ENCODE measurements around the gene MUS81.

Gene MUS81

GRCh38 chr11:65865550-65866172 is 5.4 kb downstream of the MUS81 start:
- FAIRE-seq (no peak), DNase-seq (ENCODE audit: insufficient read length, low spot score) (no peak)
- no peak for TF ChIP-seq SPI1 (IDR thresholded peaks at IDR 0.05; ENCODE audit: low read depth, low read length)
- no peak for TF ChIP-seq PAX5 (IDR thresholded peaks at IDR 0.05; ENCODE audit: insufficient read depth, low read length, severe bottlenecking)
- no peak for TF ChIP-seq TAF1 (IDR thresholded peaks at IDR 0.05; ENCODE audit: low read depth, low read length)
- TF ChIP-seq POLR2AphosphoS5 (IDR thresholded peaks at IDR 0.05; ENCODE audit: low read depth, low read length): no peak

- FAIRE-seq: no peak
Observed at GRCh38 chr11:65866509-65867283, 6.5 kb downstream of the MUS81 start.

GRCh38 chr11:65867284-65868071 is 7.2 kb downstream of the MUS81 start:
- FAIRE-seq (no peak), DNase-seq (ENCODE audit: insufficient read length, low spot score) (no peak)
- TF ChIP-seq SPI1 (IDR thresholded peaks at IDR 0.05; ENCODE audit: low read depth, low read length): no peak
- no peak for TF ChIP-seq TAF1 (IDR thresholded peaks at IDR 0.05; ENCODE audit: low read depth, low read length)
- TF ChIP-seq POLR2A (IDR thresholded peaks at IDR 0.05; ENCODE audit: low read depth, low read length): no peak
- TF ChIP-seq POU2F2 (IDR thresholded peaks at IDR 0.05; ENCODE audit: low read depth, low read length): no peak
- no peak for TF ChIP-seq POLR2AphosphoS5 (IDR thresholded peaks at IDR 0.05; ENCODE audit: low read depth, low read length)
- TF ChIP-seq PAX5 (IDR thresholded peaks at IDR 0.05; ENCODE audit: insufficient read depth, low read length, severe bottlenecking): no peak

More at GRCh38 chr11:65866509-65867283, 6.5 kb downstream of the MUS81 start:
- TF ChIP-seq POLR2AphosphoS5 (IDR thresholded peaks at IDR 0.05; ENCODE audit: low read depth, low read length) (no peak), SPI1 (IDR thresholded peaks at IDR 0.05; ENCODE audit: low read depth, low read length) (no peak), PAX5 (IDR thresholded peaks at IDR 0.05; ENCODE audit: insufficient read depth, low read length, severe bottlenecking) (no peak), POU2F2 (IDR thresholded peaks at IDR 0.05; ENCODE audit: low read depth, low read length) (no peak), TAF1 (IDR thresholded peaks at IDR 0.05; ENCODE audit: low read depth, low read length) (no peak), POLR2A (IDR thresholded peaks at IDR 0.05; ENCODE audit: low read depth, low read length) (no peak)
- no peak for DNase-seq (ENCODE audit: insufficient read length, low spot score)

- DNase-seq (ENCODE audit: insufficient read length, low spot score): no peak
- no peak for FAIRE-seq
- no peak for TF ChIP-seq POLR2AphosphoS5 (IDR thresholded peaks at IDR 0.05; ENCODE audit: low read depth, low read length)
- no peak for TF ChIP-seq TAF1 (IDR thresholded peaks at IDR 0.05; ENCODE audit: low read depth, low read length)
- no peak for TF ChIP-seq PAX5 (IDR thresholded peaks at IDR 0.05; ENCODE audit: insufficient read depth, low read length, severe bottlenecking)
- TF ChIP-seq POLR2A (IDR thresholded peaks at IDR 0.05; ENCODE audit: low read depth, low read length): no peak
- no peak for TF ChIP-seq POU2F2 (IDR thresholded peaks at IDR 0.05; ENCODE audit: low read depth, low read length)
- no peak for TF ChIP-seq SPI1 (IDR thresholded peaks at IDR 0.05; ENCODE audit: low read depth, low read length)
Observed at GRCh38 chr11:65868076-65868667, 7.9 kb downstream of the MUS81 start.

GRCh38 chr11:65868907-65869306 is 8.7 kb downstream of the MUS81 start:
- DNase-seq (ENCODE audit: insufficient read length, low spot score) (no peak), FAIRE-seq (peak; percentile 23)
- TF ChIP-seq PAX5 (IDR thresholded peaks at IDR 0.05; ENCODE audit: insufficient read depth, low read length, severe bottlenecking) (no peak), POLR2AphosphoS5 (IDR thresholded peaks at IDR 0.05; ENCODE audit: low read depth, low read length) (0 out of 2 replicates have a peak, but pooled peaks have one; percentile 52), SPI1 (IDR thresholded peaks at IDR 0.05; ENCODE audit: low read depth, low read length) (no peak), POU2F2 (IDR thresholded peaks at IDR 0.05; ENCODE audit: low read depth, low read length) (0 out of 2 replicates have a peak, but pooled peaks have one; percentile 26), POLR2A (IDR thresholded peaks at IDR 0.05; ENCODE audit: low read depth, low read length) (no peak; the same call in 1 of the 2 replicates), TAF1 (IDR thresholded peaks at IDR 0.05; ENCODE audit: low read depth, low read length) (no peak)

GRCh38 chr11:65869643-65870306 is 9.5 kb downstream of the MUS81 start:
- no peak for FAIRE-seq
- TF ChIP-seq POLR2A (IDR thresholded peaks at IDR 0.05; ENCODE audit: low read depth, low read length): peak; percentile 36
- TF ChIP-seq TAF1 (IDR thresholded peaks at IDR 0.05; ENCODE audit: low read depth, low read length): no peak
- TF ChIP-seq SPI1 (IDR thresholded peaks at IDR 0.05; ENCODE audit: low read depth, low read length): no peak
- peak; percentile 54; the same call in 1 of the 2 replicates for TF ChIP-seq POU2F2 (IDR thresholded peaks at IDR 0.05; ENCODE audit: low read depth, low read length)
- TF ChIP-seq POLR2AphosphoS5 (IDR thresholded peaks at IDR 0.05; ENCODE audit: low read depth, low read length): no peak; the same call in 1 of the 2 replicates
- no peak for TF ChIP-seq PAX5 (IDR thresholded peaks at IDR 0.05; ENCODE audit: insufficient read depth, low read length, severe bottlenecking)
- no peak for DNase-seq (ENCODE audit: insufficient read length, low spot score)

- TF ChIP-seq TAF1 (IDR thresholded peaks at IDR 0.05; ENCODE audit: low read depth, low read length): no peak
- no peak for TF ChIP-seq POU2F2 (IDR thresholded peaks at IDR 0.05; ENCODE audit: low read depth, low read length)
- TF ChIP-seq PAX5 (IDR thresholded peaks at IDR 0.05; ENCODE audit: insufficient read depth, low read length, severe bottlenecking): no peak
- no peak for TF ChIP-seq POLR2A (IDR thresholded peaks at IDR 0.05; ENCODE audit: low read depth, low read length)
- TF ChIP-seq POLR2AphosphoS5 (IDR thresholded peaks at IDR 0.05; ENCODE audit: low read depth, low read length): no peak
- TF ChIP-seq SPI1 (IDR thresholded peaks at IDR 0.05; ENCODE audit: low read depth, low read length): no peak
- no peak for FAIRE-seq
Observed at GRCh38 chr11:65870307-65870658, 10.1 kb downstream of the MUS81 start.

More at GRCh38 chr11:65870307-65870658, 10.1 kb downstream of the MUS81 start:
- no peak for DNase-seq (ENCODE audit: insufficient read length, low spot score)
